HG03095 (cell line): ENCODE measurements around the gene MPRIP.

Experiments
- ATAC-seq: cut with Tn5 transposase; IDR thresholded peaks from one replicate; pipeline ENCODE4 v1.9.1; 2021; ENCODE audit warnings: moderate library complexity; ENCODE audit not compliant: unreplicated experiment

MPRIP gene

DNA sequence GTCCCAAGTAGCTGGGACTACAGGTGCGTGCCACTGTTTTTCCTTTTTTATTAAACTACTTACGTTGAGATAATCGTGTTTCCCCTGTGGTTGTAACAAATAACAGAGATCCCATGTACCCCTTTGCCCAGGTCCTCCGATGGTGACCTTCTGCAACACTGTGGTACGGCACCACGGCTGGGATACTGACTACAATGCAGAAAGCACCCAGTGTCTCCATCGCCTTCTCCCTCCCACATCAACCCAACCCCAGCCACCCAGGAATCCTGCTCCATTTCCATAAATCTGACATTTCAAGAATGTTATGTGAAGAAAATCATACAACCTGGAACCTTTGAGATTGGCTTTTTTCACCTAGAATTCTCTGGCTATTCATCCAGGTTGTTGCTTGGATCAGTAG, 22.1 kb downstream of the MPRIP start:
- ATAC-seq, result no peak

DNA sequence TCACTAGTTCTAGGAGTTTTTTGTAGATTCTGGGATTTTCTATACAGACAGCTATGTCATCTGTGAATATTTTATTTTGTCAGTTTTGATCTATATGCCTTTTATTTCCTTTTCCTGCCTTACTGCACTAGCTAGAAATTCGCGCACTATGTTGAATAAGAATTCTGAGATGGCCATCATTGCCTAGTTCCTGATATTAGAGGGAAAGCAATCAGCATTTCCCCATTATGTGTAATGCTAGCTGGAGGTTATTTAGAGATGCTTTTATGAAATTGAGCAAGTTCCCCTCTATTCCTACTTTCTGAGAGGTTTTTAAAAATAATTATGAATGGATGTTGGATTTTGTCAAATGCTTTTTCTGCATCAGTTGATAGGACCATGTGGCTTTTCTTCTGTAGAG, 23.8 kb downstream of the MPRIP start:
- no peak for ATAC-seq

DNA sequence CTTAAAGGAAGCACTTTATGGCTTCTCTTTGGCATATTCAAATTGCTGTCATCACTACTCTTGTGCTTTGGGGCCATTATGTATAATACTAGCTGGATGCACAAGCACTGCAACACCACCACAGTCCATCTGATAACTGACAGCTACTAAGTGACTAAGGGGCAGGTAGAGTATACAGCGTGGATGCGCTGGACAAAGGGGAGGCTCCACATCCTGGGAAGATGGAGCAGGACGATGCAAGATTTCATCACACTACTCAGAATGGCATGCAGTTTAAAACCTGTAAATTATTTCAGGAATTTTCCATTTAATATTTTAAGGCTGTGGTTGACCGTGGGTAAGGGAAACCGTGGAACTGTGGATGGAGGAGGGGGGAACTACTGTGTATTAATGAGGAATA, 25.0 kb downstream of the MPRIP start:
- no peak for ATAC-seq

DNA sequence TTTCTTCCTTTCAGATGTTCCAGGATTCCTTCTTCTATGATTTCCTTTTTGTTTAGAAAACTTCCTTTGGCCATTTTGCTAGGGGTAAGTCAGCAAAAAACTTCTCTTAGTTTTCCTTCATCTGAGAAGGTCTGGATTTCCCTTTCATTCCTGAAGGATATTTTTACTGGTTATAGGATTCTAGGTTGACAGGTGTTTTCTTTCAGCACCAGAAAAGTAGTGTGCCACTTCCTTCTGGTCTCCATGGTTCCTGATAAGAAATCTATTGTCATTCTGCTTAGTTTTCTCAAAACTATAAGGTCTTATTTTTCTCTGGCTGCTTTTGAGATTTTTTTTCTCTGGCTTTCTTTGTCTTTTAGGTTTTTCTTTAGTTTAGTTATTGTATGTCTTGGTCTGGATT, 27.6 kb downstream of the MPRIP start:
- ATAC-seq, result no peak

DNA sequence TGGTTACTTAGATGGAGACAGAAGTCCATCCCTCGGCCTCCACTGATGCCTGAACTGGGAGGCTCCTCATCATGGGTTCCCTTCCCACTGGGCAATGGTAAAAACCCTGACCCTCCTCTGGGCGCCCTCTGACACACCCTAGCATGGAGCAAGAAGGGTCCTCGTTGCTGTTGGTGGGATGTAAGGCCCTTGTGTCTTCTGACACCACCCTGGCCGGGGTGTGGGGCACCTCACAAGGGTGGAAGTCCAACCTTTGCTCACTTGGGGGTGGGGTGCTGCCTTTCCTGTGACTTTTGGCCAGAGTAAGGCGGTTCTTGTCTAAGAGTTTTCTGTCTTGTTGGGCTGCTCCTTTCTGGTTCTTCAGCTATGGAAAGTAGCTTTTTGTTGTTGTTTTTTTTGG, 28.7 kb downstream of the MPRIP start:
- ATAC-seq, result no peak

DNA sequence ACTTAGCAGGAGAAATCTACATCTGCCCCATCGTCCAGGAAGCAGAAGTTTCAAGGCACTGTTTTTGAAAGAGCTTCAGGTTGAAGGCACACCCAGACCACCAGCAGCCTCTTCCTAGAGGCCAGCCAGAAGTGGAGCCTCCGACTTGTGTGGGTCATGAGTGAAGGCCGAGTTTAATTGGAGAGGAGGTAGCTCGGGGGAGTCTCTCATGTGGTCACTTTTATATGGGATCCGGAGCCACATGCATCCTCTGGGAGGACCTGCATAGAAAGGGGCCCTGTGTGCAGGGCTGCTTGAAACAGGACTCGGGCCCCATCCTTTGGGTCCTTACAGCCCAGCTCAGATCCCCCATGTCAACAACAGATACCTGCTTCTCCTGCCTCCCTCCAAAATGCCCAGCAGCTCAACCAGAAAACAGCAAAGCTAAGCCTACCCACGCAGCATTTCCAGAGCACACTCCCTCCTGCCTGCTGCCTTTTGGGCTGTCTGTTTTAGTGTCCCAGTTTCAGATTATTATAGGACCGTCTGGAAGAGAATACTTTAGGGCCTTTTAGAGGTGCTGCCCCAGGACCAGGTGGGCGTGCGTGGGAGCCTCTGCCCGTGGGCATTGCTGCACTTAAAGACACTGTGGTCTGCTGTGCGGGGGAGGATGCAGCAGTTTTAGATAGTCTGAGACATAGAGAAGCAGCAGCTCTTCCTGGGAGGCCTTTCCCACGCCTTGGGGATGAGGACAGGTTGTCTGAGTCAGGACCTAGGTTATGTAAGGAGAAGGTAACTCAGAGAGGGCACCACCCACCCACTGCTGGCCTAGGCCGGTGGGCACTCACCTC, 29.5 kb downstream of the MPRIP start:
- ATAC-seq, result no peak

DNA sequence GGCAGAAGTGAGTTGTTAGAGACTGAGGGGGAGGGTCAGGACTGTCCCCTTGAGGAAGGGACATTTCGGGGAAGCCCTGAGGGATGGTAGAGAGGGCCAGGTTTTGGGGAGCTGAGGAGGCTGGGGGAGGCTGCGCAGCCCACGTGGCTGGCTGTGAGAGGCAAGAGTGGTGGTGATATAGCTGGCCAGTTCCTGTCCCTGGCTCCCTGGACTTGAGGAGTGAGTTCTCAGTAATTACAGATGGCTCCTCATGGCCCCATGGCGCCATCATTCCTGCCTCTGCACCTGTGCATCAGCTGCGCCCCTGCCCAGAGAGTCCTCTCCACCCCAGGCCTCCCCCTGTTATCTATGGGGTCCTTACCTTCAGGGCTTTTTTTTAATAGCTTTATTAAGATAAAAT, 30.3 kb downstream of the MPRIP start:
- ATAC-seq, result no peak

DNA sequence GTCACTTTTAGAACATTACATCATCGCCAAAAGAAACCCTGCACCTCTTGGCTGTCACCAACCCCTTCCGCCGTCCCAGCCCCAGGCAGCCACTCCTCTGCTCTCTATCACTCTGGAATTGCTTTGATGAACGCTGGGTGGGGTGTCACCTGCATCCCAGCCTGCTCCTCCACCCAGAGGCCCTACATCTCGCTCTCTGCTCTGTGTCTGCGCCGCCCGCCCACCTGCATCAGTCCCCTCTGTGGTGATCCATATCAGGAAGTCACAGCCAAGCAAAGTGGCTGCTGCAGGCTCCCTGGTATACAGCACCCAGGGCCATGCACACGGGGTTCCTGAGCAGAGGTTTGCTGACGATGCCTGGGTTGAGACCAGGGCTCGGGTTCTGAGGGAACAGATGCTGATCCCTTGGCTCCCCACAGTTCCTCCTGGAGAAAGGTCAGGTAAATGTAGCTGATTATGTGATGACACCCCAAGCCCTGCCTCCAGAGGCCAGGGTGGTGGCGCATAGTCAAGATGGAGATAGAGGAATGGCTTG, 30.8 kb downstream of the MPRIP start:
- ATAC-seq, result no peak

DNA sequence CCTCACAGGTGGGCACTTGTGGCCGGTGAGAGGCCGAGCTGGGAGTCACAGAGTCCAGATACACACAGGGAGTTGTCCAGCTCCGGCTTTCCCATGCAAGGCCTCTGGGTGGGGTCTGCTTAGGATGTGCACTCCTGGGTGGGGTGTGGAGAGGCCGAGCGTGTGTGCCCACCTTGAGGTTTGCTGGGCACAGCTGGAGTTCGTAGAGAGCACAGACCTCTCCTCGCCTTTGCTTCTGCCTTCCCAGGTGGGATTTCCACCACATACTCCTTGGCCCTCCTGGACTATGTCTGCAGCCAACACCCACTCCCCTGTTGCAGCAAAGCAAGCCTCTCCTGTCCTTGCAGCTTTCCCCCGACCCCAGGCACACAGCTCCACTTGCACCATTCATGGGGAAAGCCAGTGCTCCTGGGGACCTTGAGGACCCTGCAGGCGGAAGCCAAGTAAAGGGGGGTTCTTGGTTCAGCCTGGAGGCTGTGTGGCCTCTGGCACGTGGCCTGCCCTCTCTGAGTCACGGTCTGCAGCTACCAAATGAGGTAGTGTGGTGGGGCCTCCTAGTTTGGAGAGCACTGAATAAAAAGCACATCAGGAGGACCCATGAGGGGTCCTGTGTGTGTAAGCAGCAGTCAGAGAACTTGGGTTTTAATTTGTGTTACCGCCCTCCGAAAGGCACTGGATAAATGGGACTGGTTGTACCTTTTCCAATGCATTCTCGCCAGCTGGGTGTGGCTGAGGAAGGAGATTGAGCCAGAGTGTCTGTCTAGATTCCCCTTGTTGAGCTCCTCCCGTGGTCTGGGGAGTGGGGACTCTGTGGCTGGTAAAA, 31.5 kb downstream of the MPRIP start:
- no peak for ATAC-seq

DNA sequence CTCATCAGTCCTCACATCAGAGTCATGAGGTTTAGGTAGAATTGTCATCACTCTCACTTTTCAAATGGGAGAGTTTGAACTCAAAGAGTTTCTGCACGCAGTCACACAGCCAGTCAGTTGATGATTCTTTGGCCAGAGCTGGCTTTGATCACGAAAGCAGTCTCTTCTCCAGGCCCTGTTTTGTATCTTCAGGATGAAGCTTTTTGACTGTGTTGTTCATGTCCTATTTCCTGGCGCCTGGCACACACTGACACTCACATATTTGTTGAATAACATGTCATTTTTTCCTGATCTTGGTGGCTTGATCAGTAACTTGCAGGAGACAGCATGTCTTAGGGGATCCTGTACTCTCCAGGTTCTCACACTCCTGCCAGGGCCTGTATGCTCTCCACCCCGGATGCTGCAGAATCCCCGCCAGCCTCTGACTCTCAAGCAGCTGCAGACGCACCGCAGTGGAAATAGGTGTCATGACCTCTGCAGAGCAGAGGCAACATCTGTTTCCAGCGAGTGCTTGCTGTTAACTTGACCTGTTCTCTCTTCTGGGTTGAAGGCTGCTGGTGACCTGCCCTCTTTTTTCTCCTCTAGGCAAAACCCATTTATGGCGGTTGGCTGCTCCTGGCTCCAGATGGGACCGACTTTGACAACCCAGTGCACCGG, 33.0 kb downstream of the MPRIP start:
- no peak for ATAC-seq

DNA sequence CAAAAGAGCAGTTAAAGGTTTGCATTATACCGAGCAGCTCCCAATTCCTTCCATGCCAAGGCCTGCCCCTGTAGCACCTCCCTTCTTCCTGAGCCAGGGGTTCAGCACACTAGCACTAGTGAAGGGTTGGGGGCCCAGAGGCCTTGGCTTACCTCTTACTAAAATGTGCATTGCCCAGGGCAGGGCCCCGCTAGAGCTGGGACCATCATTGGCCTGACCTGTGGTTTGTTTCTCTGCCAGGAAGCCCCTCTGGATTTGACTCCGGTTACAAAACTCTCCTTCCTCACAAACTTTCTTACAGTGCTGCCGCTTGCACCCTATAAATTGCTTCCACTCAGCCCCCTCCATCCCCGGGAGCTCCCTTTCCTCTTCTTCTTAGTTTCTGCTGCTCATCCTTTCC, 33.8 kb downstream of the MPRIP start:
- no peak for ATAC-seq

DNA sequence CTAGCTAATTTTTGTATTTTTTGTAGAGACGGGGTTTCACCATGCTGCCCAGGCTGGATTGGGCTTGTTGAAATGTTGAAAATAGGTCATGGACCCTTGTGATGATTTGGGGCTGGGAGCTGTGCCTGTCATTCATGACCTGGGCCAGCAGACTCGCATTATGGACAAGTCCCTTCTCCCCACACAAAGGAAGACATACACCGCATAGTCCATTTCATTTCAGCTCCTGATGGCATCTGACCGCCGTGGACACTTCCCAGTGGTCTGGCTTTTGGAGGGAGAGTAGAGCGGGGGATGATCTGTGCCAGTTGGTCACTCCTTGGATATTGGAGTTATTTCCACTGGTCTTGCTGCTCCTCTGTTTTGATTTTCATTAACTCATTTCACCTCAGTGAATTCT, 34.8 kb downstream of the MPRIP start:
- no peak for ATAC-seq

DNA sequence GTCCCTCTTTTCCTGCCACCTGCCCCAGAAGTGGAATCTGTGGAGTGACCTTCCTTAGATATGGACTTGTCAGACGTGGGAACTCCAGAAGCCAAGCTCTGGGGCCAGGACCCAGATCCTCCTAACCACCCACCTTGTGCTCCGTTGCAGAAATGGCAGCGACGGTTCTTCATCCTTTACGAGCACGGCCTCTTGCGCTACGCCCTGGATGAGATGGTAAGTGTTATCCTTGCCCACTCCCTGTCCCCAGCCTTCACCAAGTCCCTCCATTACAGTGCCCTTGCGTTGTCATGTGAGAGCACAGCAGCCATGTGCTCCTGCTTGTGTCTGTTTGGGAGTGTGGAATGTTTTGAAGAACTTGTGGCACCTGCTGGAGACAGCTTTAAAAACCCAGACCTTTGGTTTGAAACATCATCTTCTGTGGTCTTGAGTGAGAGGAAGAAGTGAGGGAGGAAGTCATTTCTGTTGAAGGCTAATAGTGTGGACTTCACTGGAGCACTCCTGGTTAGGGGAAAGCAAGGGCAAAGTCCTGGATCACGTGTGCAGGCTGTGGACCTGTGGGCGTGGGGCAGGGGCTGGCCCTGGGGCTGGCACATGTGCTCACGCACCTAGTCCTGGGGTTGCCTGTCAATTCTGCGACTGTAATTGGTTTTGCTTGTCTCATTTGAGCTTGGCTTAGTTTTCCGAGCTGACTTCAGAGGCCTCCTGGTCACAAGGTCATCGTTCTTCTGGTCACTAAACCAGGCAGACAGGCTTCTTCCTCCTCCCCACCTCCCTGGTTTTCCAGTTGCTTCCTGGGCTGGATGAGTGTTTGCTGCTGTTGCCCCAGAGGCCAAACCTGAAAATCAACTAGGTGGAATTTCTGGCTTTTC, 35.8 kb downstream of the MPRIP start:
- ATAC-seq, result no peak

DNA sequence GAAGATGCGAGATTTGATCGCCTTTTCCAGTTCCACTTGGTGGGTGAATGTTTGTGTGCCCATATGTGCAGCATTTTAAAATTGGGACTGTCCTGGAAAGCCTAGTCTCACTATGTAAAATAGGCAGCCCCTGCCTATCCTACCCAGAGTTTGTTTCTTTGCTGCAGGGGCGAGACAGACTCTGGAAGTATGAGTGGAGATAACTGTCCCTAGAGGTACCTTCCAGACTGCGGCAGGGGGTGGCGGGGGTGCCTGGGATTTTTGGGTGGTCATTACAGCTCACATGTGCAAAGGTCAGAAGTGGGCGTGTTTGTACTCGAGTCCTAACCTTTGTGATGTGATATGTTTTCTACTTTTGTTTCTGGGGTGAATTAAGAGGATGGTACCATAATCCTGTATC, 36.6 kb downstream of the MPRIP start:
- ATAC-seq, result no peak

DNA sequence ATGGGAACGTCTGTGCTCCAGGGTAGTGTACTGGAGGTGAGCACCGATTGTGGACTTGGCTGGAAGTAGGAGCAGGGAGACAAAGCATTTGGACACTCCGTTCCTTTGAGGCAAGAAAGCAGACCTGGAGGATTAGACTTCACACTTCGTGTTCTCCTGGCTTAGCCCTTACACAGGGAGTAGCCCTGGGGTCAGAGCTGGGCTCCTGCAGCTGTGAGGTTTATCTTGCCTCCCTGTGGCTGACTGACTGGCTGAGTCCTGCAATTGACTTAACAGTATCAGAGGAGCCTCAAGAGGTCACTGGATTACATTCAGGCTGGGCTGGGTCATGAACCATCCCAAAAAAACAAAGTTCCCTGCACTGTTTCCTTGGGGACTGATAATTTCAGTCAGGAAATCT, 37.1 kb downstream of the MPRIP start:
- no peak for ATAC-seq

DNA sequence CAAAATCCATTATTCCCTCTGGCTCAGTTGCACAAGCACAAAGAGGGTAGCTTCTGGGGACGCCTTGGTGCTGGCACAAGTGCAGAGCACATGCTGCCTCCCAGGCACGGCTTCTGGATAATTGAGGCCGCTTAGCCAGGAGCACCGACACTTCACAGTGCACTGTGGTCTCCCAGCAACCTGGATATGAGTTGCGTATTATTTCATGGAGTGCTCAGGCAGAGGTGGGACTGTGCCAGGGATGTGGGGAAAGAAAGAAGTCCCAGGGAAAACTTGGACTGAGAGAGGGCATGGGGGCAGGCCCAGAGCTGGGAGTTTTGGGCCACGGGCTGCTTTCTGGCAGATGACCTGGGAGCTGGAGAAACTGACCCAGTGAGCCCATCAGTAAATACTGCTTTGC, 37.5 kb downstream of the MPRIP start:
- ATAC-seq, result no peak

DNA sequence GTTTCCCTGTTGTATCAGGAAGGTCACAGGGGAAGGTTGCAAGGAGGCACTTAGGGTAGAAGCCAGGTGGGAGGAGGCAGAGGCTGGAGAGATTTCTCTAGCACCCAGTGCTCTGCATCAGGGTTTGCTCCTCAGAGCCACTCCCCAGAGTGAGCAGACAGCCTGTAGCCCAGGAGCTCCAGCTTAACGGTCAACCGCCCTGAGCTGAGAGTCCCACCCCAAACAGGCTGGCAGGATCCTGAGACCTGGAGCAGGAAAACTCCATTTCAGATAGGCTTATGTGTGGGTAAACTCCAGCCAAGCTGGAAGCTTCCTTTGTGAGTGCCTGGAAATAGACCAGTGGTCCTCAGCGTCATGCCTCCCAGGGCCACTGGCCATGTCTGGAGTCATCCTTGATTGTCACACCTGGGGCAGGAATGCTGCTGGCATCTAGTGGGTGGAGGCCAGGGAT, 37.9 kb downstream of the MPRIP start:
- no peak for ATAC-seq

DNA sequence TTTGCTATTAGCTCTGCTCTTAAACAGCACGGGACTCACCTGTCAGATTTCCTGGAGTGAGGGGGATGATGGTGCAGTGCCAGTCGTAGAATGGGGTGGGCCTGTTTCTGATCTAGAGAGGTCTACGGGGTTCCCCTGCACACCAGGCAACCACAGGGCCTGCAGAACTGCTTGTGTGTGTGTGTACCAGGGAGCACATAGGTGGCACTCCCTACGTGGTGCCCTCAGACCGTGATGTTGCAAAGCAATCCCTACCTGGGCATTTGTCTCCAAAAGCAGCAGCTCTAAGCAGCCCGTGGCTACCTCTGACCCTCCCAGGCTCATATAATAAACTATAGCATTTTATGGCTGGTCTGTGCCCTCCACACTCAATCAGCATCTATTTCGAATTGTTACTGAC, 38.5 kb downstream of the MPRIP start:
- no peak for ATAC-seq

DNA sequence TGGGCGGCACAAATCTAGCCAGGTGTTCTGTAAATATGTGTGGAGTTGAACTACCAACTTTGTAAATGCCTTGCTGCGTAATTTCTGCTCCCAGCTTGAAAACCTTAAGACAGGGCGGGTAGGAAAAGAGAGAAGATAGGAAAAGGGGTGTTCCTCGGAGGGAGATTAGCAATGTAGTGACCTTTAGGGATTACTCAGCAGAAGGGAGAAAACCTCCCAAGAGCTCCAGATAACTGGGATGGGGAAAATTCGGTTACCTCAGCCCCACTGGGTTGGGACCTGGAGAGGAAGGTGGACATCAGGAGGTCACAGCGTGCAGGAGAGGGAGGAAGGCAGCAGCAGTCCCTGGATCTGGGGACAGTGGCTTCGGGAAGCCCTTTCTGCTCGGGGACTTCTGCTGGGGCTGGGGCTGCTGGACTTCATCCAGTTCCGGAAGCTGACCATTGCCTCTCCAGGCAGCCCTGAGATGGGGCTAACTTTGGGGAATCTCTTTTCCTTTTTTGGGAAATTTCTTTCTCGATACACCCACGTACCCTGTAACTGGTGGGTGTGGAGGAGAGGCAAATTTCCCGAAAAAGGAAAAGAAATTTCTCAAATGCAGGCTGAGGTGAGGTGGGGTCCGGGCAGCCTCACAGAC, 39.2 kb downstream of the MPRIP start:
- ATAC-seq, result no peak

DNA sequence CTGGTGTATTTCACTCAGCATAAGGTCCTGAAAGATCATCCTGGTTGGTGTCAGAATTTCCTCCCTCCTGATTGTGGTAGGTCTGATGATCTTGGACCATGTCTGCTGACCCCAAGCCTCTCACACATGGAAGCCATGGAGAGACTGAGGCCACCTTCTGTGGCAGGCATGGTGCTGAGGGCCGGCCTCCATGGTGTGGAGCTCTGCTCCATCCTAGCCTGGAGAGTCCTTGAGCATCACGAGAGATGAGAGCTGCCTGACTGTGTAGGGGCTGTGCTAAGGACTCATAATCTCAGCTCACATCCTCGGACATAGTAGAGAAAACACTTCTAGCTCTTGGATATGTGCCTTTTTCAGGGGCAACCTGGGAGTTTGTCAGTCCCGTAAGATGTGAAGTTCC, 40.6 kb downstream of the MPRIP start:
- no peak for ATAC-seq
